Smooth muscle cell of the pulmonary artery (primary cell): Measurements from ENCODE around the gene RHCE. TPM values are rescaled to one million over a fixed set of nuclear protein-coding genes. Genes with fewer than 3 reads are reported as not detected.

Source experiments
- total RNA-seq: library from RNA; depleted of rRNA; stranded (reverse); fragments of >200 nt; gene quantifications from 2 replicates; pipeline ENCODE4 v1.2.3, GENCODE V29; 2014

RHCE gene
- total RNA-seq = 1.0 and 1.5 TPM in 2 replicates

GRCh38 chr1:25420715-25421114 is at the start of gene RHCE:
Gene RHCE, minus strand, starts transcription at chr1:25420825. Its CDS starts 39 bp downstream, at chr1:25420786.

GRCh38 chr1:25430073-25430966 is 9.7 kb upstream of the RHCE start, which contains the start of gene MACO1:
Gene MACO1, plus strand, starts transcription at chr1:25430897. Its CDS starts 202 bp downstream, at chr1:25431099.

DNA sequence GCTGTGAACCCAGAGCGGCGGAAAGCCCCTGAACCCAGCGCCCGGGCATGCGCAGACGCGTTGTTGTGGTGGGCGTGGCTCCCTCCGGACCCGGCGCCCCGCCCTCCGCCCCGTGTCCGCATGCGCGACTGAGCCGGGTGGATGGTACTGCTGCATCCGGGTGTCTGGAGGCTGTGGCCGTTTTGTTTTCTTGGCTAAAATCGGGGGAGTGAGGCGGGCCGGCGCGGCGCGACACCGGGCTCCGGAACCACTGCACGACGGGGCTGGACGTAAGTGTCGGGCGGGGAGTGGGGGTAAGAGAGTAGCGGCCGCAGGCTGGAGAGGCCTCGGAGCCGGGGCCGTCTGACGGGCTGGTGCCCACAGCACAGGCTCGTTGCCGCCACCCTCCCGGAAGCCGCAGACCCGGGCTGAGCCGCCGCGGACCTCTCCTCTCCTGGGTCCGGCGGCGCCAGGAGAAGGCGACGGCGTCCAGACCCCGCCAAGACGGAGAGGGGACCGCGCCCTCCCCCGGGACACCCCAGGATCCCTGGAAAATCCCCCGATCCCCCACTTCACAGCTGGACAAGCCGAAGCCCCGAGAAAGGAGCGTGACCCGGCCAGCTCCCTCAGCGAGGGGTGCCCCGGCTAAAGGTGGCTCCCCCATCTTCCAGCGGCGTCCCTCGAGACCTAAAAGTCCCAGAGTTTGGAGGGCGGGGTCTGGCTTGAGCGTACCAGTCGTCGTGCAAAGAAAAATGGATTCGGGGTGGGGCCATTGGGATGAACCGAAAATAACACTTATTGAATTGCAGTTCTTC is 82.2 kb downstream of the RHCE start, which contains the start of gene TMEM50A:
Gene TMEM50A, plus strand, starts transcription at position 147 of the 794 bp plus-strand sequence. CDS start 2,153 bp downstream, outside the sequence.

Other genes with a start within 250 kb of the RHCE start
- gene SYF2, start 188.3 kb downstream of the RHCE start, total RNA-seq = 20.4 and 25.0 TPM in 2 replicates
- gene RSRP1, start 173.4 kb downstream of the RHCE start, total RNA-seq = 86.8 and 103 TPM in 2 replicates
- not detected in 2 replicates for gene RHD, start 148.3 kb downstream of the RHCE start, total RNA-seq
- 66.5 and 144 TPM in 2 replicates for gene TMEM50A, start 82.5 kb downstream of the RHCE start, total RNA-seq
- gene MACO1, start 10.1 kb upstream of the RHCE start, total RNA-seq = 13.1 and 13.9 TPM in 2 replicates
- 23.9 and 41.6 TPM in 2 replicates for gene LDLRAP1, start 122.8 kb upstream of the RHCE start, total RNA-seq
- 5.8 and 13.4 TPM in 2 replicates for gene MAN1C1, start 196.0 kb upstream of the RHCE start, total RNA-seq